HepG2 (cell line): Measurements from ENCODE around the gene ZNF444. TPM values are rescaled to one million over a fixed set of nuclear protein-coding genes. Genes with fewer than 3 reads are reported as not detected.

Experiments
- CREB3 ChIP-seq: sonication (generic); formaldehyde crosslinking; IDR thresholded peaks from 2 replicates; pipeline ENCODE4 v1.5.0; 2020; ENCODE audit warnings: missing genetic modification reagents
- ETV6 ChIP-seq: sonication (generic); formaldehyde crosslinking; conservative IDR thresholded peaks from 2 replicates; pipeline ENCODE4 v1.4.0; 2020; ENCODE audit warnings: missing genetic modification reagents
- HMGXB4 ChIP-seq, 2 experiments: sonication (generic) in 1 of 2; formaldehyde crosslinking in 1 of 2; IDR thresholded peaks; 2 replicates each; pipeline versions ENCODE4 v1.4.0 to v1.6.1; 2018 to 2020; ENCODE audit warnings: missing genetic modification reagents in 2 of 2, borderline replicate concordance in 1 of 2, low read depth in 1 of 2, mild to moderate bottlenecking in 1 of 2, missing biosample characterization in 1 of 2
- IRF9 ChIP-seq: sonication (generic); formaldehyde crosslinking; IDR thresholded peaks from 2 replicates; pipeline ENCODE4 v1.8.0; 2022; ENCODE audit warnings: missing genetic modification reagents, mild to moderate bottlenecking, borderline replicate concordance
- MLX ChIP-seq: IDR thresholded peaks from 2 replicates; pipeline ENCODE4 v1.6.1; 2016
- NCOA5 ChIP-seq: sonication (generic); formaldehyde crosslinking; IDR thresholded peaks from 2 replicates; pipeline ENCODE4 v1.4.0; 2020; ENCODE audit warnings: missing genetic modification reagents
- NONO ChIP-seq, 2 experiments: fragments of 450-650 bp in 1 of 2; sonication (generic) in 1 of 2; formaldehyde crosslinking in 1 of 2; IDR thresholded peaks in 1 of 2; conservative IDR thresholded peaks in 1 of 2; 2 replicates each; pipeline versions ENCODE4 v1.6.1 to v1.8.0; 2017 to 2022; ENCODE audit warnings: mild to moderate bottlenecking in 1 of 2, missing genetic modification reagents in 1 of 2, moderate library complexity in 1 of 2
- NR2F1 ChIP-seq, 2 experiments: fragments of 450-650 bp in 1 of 2; formaldehyde crosslinking in 1 of 2; IDR thresholded peaks; 2 replicates each; pipeline versions ENCODE4 v1.5.0 to v1.6.1; 2016 to 2020; ENCODE audit warnings: mild to moderate bottlenecking in 1 of 2, missing compliant biosample characterization in 1 of 2, missing genetic modification reagents in 1 of 2, moderate library complexity in 1 of 2
- SOX6 ChIP-seq, 2 experiments: fragments of 450-650 bp in 1 of 2; sonication (generic) in 1 of 2; formaldehyde crosslinking in 1 of 2; IDR thresholded peaks; 2 replicates each; pipeline versions ENCODE4 v1.4.0 to v1.6.1; 2017 to 2020; ENCODE audit warnings: antibody characterized with exemption in 1 of 2, mild to moderate bottlenecking in 1 of 2, missing genetic modification reagents in 1 of 2
- YEATS4 ChIP-seq: sonication (generic); formaldehyde crosslinking; IDR thresholded peaks from 2 replicates; pipeline ENCODE4 v1.4.0; 2020; ENCODE audit warnings: missing genetic modification reagents, borderline replicate concordance
- ZBTB25 ChIP-seq: IDR thresholded peaks from 2 replicates; pipeline ENCODE4 v1.6.1; 2018; ENCODE audit warnings: missing genetic modification reagents
- ZBTB37 ChIP-seq: sonication (generic); formaldehyde crosslinking; IDR thresholded peaks from 2 replicates; pipeline ENCODE4 v1.4.0; 2020; ENCODE audit warnings: mild to moderate bottlenecking, missing genetic modification reagents
- ZNF256 ChIP-seq: sonication (generic); formaldehyde crosslinking; conservative IDR thresholded peaks from 2 replicates; pipeline ENCODE4 v1.4.0; 2020; ENCODE audit warnings: missing genetic modification reagents
- ZNF326 ChIP-seq: sonication (generic); formaldehyde crosslinking; IDR thresholded peaks from 2 replicates; pipeline ENCODE4 v1.4.0; 2020; ENCODE audit warnings: missing genetic modification reagents, borderline replicate concordance
- ZNF598 ChIP-seq: sonication (generic); formaldehyde crosslinking; IDR thresholded peaks from 2 replicates; pipeline ENCODE4 v1.5.1; 2020; ENCODE audit warnings: mild to moderate bottlenecking, missing genetic modification reagents, borderline replicate concordance
- ZNF644 ChIP-seq: IDR thresholded peaks from 2 replicates; pipeline ENCODE4 v1.6.1; 2016; ENCODE audit warnings: low read depth
- ZNF792 ChIP-seq: IDR thresholded peaks from 2 replicates; pipeline ENCODE4 v1.6.1; 2016
- polyA plus RNA-seq, 8 experiments: library from polyadenylated mRNA; depleted of rRNA in 3 of 8; stranded (reverse) in 7 of 8; unstranded in 1 of 8; fragments of >200 nt; fragmentation: Illumina TruSeq in 4 of 8; extraction: Trizol in 4 of 8; gene quantifications; 2 replicates each; pipeline versions ENCODE4 v1.2.1 to v1.2.3, GENCODE V29; 2011 to 2016; ENCODE audit warnings: low read depth in 4 of 8, missing spikeins in 1 of 8, mixed read lengths in 1 of 8; ENCODE audit not compliant: insufficient read depth in 1 of 8
- total RNA-seq, 5 experiments: library from RNA; depleted of rRNA; stranded (reverse); fragments of >200 nt; fragmentation: Illumina TruSeq; extraction: Trizol; gene quantifications; 2 replicates each; pipeline ENCODE4 v1.2.3, GENCODE V29; 2016; ENCODE audit warnings: low read depth in 1 of 5

The ZNF444 gene
- total and polyA plus RNA-seq, 2 of the 13 experiments (the other 11 are each of a cell fraction or from before 2014, with no cell fraction given): 27.4 to 30.3 TPM

GRCh38 chr19:56142087-56142787 lies 1.1 kb downstream of the ZNF444 start (continued):
- 0 out of 2 replicates have a peak, but pooled peaks have one; percentile 49 for TF ChIP-seq MLX (CRISPR knock-in tag)
- TF ChIP-seq ZNF256 (CRISPR knock-in tag): 0 out of 2 replicates have a peak, but pooled peaks have one; percentile 11
- 0 out of 4 replicates have a peak, but pooled peaks of 1 of the 2 experiments have one; percentile 55 for TF ChIP-seq HMGXB4 (CRISPR knock-in tag; IDR thresholded peaks at IDR 0.05; ENCODE audit: borderline replicate concordance in 1 of 2, low read depth in 1 of 2)
- TF ChIP-seq ZNF598: 0 out of 2 replicates have a peak, but pooled peaks have one; percentile 14
- no peak for TF ChIP-seq NONO (IDR thresholded peaks at IDR 0.05)
- peak; percentile 81 for TF ChIP-seq NONO (CRISPR knock-in tag; conservative IDR thresholded peaks at IDR 0.05)
- no peak for TF ChIP-seq IRF9 (CRISPR knock-in tag)
- TF ChIP-seq SOX6 (IDR thresholded peaks at IDR 0.05): no peak
- TF ChIP-seq SOX6 (CRISPR knock-in tag; IDR thresholded peaks at IDR 0.05): peak; percentile 90
- TF ChIP-seq ZBTB37: peak; percentile 78; the same call in 1 of the 2 replicates
- peak; percentile 84; the same call in 1 of the 2 replicates for TF ChIP-seq YEATS4 (CRISPR knock-in tag)
- 0 out of 2 replicates have a peak, but pooled peaks have one; percentile 9 for TF ChIP-seq ZNF644 (CRISPR knock-in tag)
- peak; percentile 27 to 42; a peak in 1 of 4 replicates for TF ChIP-seq NR2F1 (CRISPR knock-in tag; IDR thresholded peaks at IDR 0.05)
- peak; percentile 90 for TF ChIP-seq ETV6
- TF ChIP-seq ZBTB25 (CRISPR knock-in tag): peak; percentile 65; the same call in 1 of the 2 replicates
- TF ChIP-seq ZNF326: no peak
- no peak for TF ChIP-seq NCOA5
- peak; percentile 51; the same call in 1 of the 2 replicates for TF ChIP-seq ZNF792 (CRISPR knock-in tag)
- TF ChIP-seq CREB3 (CRISPR knock-in tag): 0 out of 2 replicates have a peak, but pooled peaks have one; percentile 26
